HCT116 (cell line): Measurements from ENCODE around the gene GRIP2.

Experiments used
- EZH2 ChIP-seq: fragments of 200-600 bp; sonication (generic); IDR thresholded peaks from 2 replicates; pipeline ENCODE4 v1.6.1; 2017; ENCODE audit warnings: antibody characterized with exemption, mixed run types
- POLR2A ChIP-seq: IDR thresholded peaks from 2 replicates; pipeline ENCODE4 v1.7.0; 2011; ENCODE audit warnings: borderline replicate concordance; ENCODE audit not compliant: insufficient read depth, insufficient read length; ENCODE audit errors: extremely low read depth

- no peak for TF ChIP-seq POLR2A
- no peak for TF ChIP-seq EZH2
These were observed 12.1 kb downstream of the GRIP2 start for GRCh38 chr3:14528081-14528480.
